SK-N-MC (cell line): Measurements from ENCODE around the gene BUD23.
"Not testable (repeated sequence)": the region's sequence is repeated elsewhere in the genome, so short reads cannot be mapped to it uniquely, and the experiment has no call there.

Source experiments
- DNase-seq: peaks from one replicate; pipeline ENCODE4 v3.0.0-alpha.2; 2011; ENCODE audit warnings: low read depth, low spot score
- H3K27ac ChIP-seq: fragments of 200-600 bp; sonication (generic); 2 replicates; pipeline ENCODE4 v1.5.1; 2016; ENCODE audit warnings: mixed run types
- H3K36me3 ChIP-seq: fragments of 200-600 bp; sonication (generic); 2 replicates; pipeline ENCODE4 v1.6.1; 2017; ENCODE audit warnings: antibody characterized with exemption, low read length, mixed read lengths; ENCODE audit not compliant: insufficient read depth
- H3K4me3 ChIP-seq: fragments of 200-600 bp; sonication (generic); 2 replicates; pipeline ENCODE4 v1.5.1; 2016
- H3K9ac ChIP-seq: fragments of 200-600 bp; sonication (generic); 2 replicates; pipeline ENCODE4 v1.8.0; 2017; ENCODE audit warnings: mixed run types, mixed read lengths; ENCODE audit not compliant: insufficient read length
- H3K9me3 ChIP-seq: fragments of 200-600 bp; sonication (generic); 2 replicates; pipeline ENCODE4 v1.6.1; 2017; ENCODE audit warnings: low read depth, mild to moderate bottlenecking, antibody characterized with exemption, low read length, moderate library complexity, mixed read lengths
- EZH2 ChIP-seq: fragments of 200-600 bp; sonication (generic); IDR thresholded peaks from one replicate; pipeline ENCODE4 v1.6.1; 2017; ENCODE audit warnings: antibody characterized with exemption
- FOXP2 ChIP-seq: optimal IDR thresholded peaks from 2 replicates; pipeline ENCODE3; 2011; ENCODE audit warnings: mild to moderate bottlenecking, moderate library complexity; ENCODE audit not compliant: insufficient read depth; ENCODE audit errors: extremely low read length, control extremely low read depth
- POLR2AphosphoS5 ChIP-seq: IDR thresholded peaks from 2 replicates; pipeline ENCODE4 v1.6.1; 2012; ENCODE audit warnings: mild to moderate bottlenecking, low read depth, low read length, borderline replicate concordance

BUD23 gene

DNA sequence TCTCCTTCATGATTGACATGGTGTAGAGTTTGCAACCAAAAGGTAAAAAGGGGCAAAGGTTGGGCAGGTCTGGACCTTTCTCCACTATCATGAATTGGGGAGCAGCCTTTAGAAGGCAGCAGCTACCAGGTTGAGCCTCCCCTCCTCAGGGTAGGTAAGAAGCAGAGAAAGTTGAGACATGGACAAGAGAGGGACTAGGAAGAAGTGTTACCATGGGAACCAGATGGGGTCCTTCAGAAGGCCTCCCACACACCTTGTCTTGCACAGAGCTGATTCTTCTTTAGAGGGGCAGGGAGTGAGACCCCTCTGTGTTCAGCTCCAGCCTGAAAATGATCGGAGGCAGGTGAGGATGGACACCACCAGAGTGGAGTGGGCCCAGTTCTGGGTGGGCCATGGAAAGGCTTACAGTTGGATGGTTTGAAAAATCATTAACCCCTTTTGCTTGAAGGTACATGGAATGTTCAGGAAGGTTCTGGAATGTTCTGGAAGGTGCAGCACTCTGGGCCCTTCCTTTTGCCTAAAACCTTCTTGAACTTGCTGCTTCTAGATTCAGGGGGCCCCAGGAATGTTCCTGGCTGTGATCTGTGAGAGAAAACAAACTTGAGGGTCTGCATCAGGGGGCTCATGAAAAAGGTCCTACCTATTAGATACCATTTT, 8.8 kb upstream of the BUD23 start:
- DNase-seq = no peak
- H3K36me3 ChIP-seq = no peaks in the 10 kb centered on the region; the same call in 1 of the 2 replicates
- no peak overlapping the region for H3K9ac ChIP-seq
- H3K4me3 ChIP-seq = no peak overlapping the region
- 0 out of 2 replicates have a peak overlapping the region, but pooled peaks have one; percentile 5 for H3K27ac ChIP-seq
- TF ChIP-seq EZH2 = no peak
- no peak for TF ChIP-seq POLR2AphosphoS5
- no peak for TF ChIP-seq FOXP2
- H3K9me3 ChIP-seq = no peaks in the 10 kb centered on the region

DNA sequence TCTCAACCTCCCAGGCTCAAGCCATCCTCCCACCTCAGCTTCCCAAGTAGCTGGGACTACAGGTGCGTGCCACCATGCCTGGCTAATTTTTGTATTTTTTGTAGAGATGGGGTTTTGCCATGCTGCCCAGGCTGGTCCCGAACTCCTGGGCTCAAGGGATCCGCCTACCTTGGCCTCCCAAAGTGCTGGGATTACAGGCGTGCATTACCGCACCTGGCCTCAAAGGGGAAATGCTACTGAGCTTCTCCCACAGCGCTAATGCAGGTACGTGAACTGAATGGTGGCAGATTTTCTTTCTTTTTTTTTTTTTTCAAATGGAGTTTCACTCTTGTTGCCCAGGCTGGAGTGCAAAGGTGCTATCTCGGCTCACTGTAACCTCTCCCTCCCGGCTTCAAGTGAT, 7.3 kb upstream of the BUD23 start:
- H3K27ac ChIP-seq, DNase-seq, H3K9me3 ChIP-seq, H3K9ac ChIP-seq, H3K4me3 ChIP-seq, H3K36me3 ChIP-seq: not testable (repeated sequence)

DNA sequence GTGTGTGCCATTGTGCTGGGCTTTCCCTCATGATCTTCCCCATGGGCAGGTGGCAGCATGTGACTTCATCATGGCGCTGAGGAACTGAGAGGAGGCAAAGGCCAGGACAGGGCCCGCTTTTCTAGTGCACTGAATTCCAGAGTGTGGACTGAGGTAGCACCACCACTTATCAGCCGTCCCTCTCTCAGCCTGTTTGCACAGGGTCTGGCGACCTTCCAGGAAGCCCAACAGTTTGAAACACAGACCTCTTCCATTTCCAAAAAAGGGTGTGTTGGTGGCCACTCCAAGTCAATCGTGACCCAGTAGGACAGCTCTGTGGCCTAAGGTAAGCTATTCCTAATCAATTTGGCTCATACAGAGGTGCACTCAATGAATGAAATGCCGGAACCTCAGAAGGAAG, 4.5 kb upstream of the BUD23 start:
- Histone ChIP-seq H3K27ac (no peak overlapping the region), H3K9ac (no peak overlapping the region), H3K36me3 (no peaks in the 10 kb centered on the region; the same call in 1 of the 2 replicates), H3K9me3 (no peaks in the 10 kb centered on the region), H3K4me3 (no peak overlapping the region)
- no peak for TF ChIP-seq POLR2AphosphoS5
- TF ChIP-seq FOXP2 = no peak
- TF ChIP-seq EZH2 = no peak
- DNase-seq = no peak

DNA sequence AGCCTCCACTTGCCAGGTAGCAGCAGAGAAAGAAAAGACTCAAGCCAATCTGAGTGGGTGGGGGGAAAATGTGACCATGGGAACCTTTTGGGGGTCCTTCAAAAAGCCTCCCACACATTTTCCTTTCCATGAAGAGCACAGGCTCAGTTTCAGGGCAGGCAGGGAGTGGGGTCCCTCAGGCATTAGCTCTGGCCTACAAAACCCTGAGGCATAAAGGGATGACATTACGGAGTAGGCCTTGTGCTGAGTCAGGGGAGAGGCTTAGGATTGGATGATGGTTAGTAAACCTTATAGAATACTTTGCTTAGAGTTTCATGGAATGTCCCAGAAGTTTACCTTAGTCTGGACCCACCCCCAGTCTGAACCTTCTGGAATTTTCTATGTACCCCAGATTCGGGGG, 3.7 kb upstream of the BUD23 start:
- H3K4me3 ChIP-seq = no peak overlapping the region
- no peaks in the 10 kb centered on the region for H3K9me3 ChIP-seq
- no peaks in the 10 kb centered on the region; the same call in 1 of the 2 replicates for H3K36me3 ChIP-seq
- no peak overlapping the region for H3K9ac ChIP-seq
- peak overlapping the region; percentile 57 for H3K27ac ChIP-seq
- DNase-seq = no peak
- TF ChIP-seq FOXP2 (no peak), POLR2AphosphoS5 (no peak), EZH2 (no peak)

DNA sequence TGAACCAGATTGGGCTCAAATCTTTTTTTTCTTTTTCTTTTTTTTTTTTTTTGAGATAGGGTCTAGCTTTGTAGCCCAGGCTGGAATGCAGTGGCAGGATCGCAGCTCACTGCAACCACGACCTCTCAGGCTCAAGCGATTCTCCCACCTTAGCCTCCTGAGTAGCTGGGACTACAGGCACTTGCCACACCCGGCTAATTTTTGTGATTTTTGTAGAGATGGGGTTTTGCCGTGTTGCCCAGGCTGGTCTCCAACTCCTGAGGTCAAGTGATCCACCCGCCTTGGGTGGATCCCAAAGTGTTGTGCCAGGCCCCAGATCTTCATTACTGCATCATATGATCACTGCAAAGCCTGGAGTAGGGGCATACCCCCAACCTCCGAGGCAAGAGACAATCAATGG, 2.9 kb upstream of the BUD23 start:
- Histone ChIP-seq H3K27ac (0 out of 2 replicates have a peak overlapping the region, but pooled peaks have one; percentile 31), H3K36me3 (peaks cover 4% of the 10 kb centered on the region), H3K4me3 (no peak overlapping the region)

DNA sequence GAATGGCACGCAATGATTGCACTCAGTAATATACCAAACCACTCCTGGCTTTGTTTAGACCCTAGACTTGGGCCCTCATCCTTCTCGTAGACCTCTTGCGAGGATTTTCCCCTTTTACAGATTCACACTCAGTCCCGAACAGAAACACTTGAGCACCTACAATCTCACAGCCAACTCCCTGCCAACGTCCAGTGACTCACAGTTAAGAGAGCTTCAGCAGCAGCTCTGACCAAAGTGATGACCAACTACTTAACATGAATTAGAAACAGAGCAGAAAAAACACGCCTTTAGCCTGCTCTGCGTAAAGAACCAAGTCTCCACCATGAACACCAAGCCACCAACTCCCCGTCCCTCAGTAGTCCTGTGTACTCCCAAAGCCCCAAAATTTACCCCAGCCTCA, 2.4 kb upstream of the BUD23 start:
- Histone ChIP-seq H3K36me3 (peaks cover 4% of the 10 kb centered on the region), H3K4me3 (peak overlapping the region; percentile 98; the same call in 1 of the 2 replicates), H3K9ac (no peak overlapping the region), H3K27ac (no peak overlapping the region), H3K9me3 (no peaks in the 10 kb centered on the region)
- TF ChIP-seq POLR2AphosphoS5 (no peak), EZH2 (no peak), FOXP2 (no peak)
- no peak for DNase-seq

More for the DNA sequence above, 2.9 kb upstream of the BUD23 start:
- H3K9ac ChIP-seq = peak overlapping the region; percentile 45
- H3K9me3 ChIP-seq = no peaks in the 10 kb centered on the region
- no peak for DNase-seq
- TF ChIP-seq EZH2 (no peak), POLR2AphosphoS5 (no peak), FOXP2 (no peak)

DNA sequence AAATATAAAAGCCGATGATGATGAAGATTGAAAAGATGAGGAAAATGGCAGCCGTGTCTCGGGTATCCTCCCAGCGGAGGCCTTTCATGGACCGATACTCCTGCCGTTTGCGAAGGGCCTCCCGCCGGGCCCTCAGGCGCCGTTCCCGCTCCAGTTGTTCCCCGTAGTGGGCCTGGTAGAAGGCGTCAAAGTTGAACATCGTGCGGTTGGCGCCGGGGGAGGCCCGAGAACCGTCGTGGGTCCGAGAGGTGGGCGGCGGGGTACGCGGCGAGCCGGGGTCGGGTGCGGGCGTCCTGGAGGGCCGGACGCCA, 697 bp upstream of the BUD23 start:
- H3K27ac ChIP-seq = peak overlapping the region; percentile 70
- DNase-seq = no peak
- TF ChIP-seq EZH2 = no peak
- TF ChIP-seq POLR2AphosphoS5 = no peak
- TF ChIP-seq FOXP2 = no peak
- H3K9ac ChIP-seq = peak overlapping the region; percentile 91
- no peaks in the 10 kb centered on the region for H3K9me3 ChIP-seq
- H3K36me3 ChIP-seq = peaks cover 19% of the 10 kb centered on the region
- H3K4me3 ChIP-seq = peak overlapping the region; percentile 98

DNA sequence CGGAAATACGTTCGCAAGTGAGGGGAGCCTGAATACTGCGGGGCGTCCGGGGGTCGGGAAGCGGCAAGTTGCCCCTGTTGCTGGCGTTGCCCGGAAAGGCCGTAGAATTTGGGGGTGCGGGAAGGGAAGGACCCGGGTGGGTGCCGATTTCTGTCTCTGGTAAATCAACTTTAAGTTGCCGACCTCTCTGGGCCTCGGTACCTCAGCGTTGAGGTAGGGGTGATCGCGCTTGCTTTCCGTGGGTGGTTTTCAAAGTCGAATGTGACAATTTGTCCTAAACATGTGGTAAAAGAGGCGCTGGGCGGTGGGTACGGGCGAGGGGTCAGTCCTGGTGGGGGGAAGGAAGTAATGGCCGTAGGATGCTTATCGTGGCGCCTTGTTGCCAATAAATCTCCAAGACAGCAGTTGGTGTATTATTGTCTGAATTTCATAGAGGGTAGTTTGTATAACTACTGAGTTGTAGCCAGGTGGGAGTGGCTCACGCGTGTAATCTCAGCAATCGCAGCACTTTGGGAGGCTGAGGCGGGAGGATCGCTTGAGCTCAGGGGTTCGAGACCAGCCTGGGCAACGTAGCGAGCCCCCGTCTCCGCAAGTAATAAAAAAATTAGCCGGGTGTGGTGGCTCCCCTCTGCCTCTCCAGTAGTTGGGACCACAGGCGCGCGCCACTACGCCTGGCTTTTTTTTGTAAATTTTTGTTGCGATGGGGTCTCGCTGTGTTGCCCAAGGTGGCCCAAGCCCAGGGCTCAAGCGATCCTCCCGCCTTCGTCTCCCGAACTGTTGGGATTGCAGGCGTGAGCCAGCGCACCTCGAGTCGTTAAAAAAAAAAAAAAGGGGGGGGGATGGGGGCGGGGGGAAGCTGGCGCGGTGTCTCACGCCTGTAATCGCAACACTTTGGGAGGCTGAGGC, 644 bp downstream of the BUD23 start:
- H3K9ac ChIP-seq = peak overlapping the region; percentile 89
- H3K4me3 ChIP-seq = peak overlapping the region; percentile 98
- peak overlapping the region; percentile 20; the same call in 1 of the 2 replicates for H3K27ac ChIP-seq
- no peak for DNase-seq
- TF ChIP-seq EZH2 = no peak
- TF ChIP-seq FOXP2 = no peak
- TF ChIP-seq POLR2AphosphoS5 = no peak
- H3K36me3 ChIP-seq = peaks cover 29% of the 10 kb centered on the region
- H3K9me3 ChIP-seq = no peaks in the 10 kb centered on the region
